Spinal cord (tissue), 10 donors: ENCODE data around the gene KCNN1. TPM values are rescaled to one million over a fixed set of nuclear protein-coding genes. Genes with fewer than 3 reads are reported as not detected.
A peak's percentile ranks its signal among the peaks of the same experiment; 100 is the strongest.
"Not testable (repeated sequence)": the region's sequence is repeated elsewhere in the genome, so short reads cannot be mapped to it uniquely, and the experiment has no call there.

Source experiments
- DNase-seq, 6 donors: peaks; one replicate each; pipeline versions ENCODE4 v3.0.0 to v3.0.0-alpha.2; 2013 to 2015; ENCODE audit warnings: low spot score in 6 of 6, low read depth in 4 of 6
- H3K27ac ChIP-seq: one replicate; pipeline ENCODE4 v1.5.1; 2013; ENCODE audit warnings: low read depth, low read length, control low read depth
- H3K27me3 ChIP-seq: one replicate; pipeline ENCODE4 v1.6.1; 2013; ENCODE audit warnings: low read length; ENCODE audit not compliant: control insufficient read depth, insufficient read depth
- H3K36me3 ChIP-seq: one replicate; pipeline ENCODE4 v1.6.1; 2013; ENCODE audit warnings: low read length; ENCODE audit not compliant: control insufficient read depth, insufficient read depth
- H3K4me1 ChIP-seq: one replicate; pipeline ENCODE4 v1.6.1; 2013; ENCODE audit warnings: low read length; ENCODE audit not compliant: control insufficient read depth, insufficient read depth
- H3K4me3 ChIP-seq: one replicate; pipeline ENCODE4 v1.5.1; 2013; ENCODE audit warnings: low read depth, low read length, control low read depth
- H3K9me3 ChIP-seq: one replicate; pipeline ENCODE4 v1.6.1; 2013; ENCODE audit warnings: low read length; ENCODE audit not compliant: control insufficient read depth, insufficient read depth
- WGBS: methylation state at CpG from one replicate; pipeline ENCODE4 v1.1.5; 2013; ENCODE audit warnings: missing lambda C conversion rate; ENCODE audit not compliant: insufficient coverage; 5-methylcytosine and 5-hydroxymethylcytosine counted together
- long read RNA-seq, 4 donors: transcript quantifications; one replicate each; lab custom pipeline, GENCODE V29; 2026
- polyA plus RNA-seq, 2 donors: library from polyadenylated mRNA; unstranded; fragments of 120-200 nt; gene quantifications; one replicate each; pipeline ENCODE4 v1.2.1, GENCODE V29; 2013; ENCODE audit not compliant: insufficient read length in 2 of 2
- total RNA-seq, 2 donors: library from RNA; depleted of rRNA in 1 of 2; stranded (reverse); fragments of 120-200 nt in 1 of 2; fragments of >200 nt in 1 of 2; gene quantifications; one replicate each; pipeline versions ENCODE4 v1.2.3 to v1.2.4, GENCODE V29; 2013 to 2014
- donor health status: healthy.

The KCNN1 gene
- 10 to 100 TPM in 1 of 2 donors, 1 to 10 TPM in 1; 7.3 to 14.0 TPM for total RNA-seq
- 10 to 100 TPM; 40.3 to 45.1 TPM for polyA plus RNA-seq
- long read RNA-seq, donor 1 = 0 reads
- long read RNA-seq, donor 2 = 0 reads
- long read RNA-seq, donor 3, partial matches to known transcripts = 0 of 2 reads
- long read RNA-seq, donor 3, other reads (novel, unspliced or antisense) = 0 of 2 reads
- long read RNA-seq, donor 4 = 0 reads

DNA sequence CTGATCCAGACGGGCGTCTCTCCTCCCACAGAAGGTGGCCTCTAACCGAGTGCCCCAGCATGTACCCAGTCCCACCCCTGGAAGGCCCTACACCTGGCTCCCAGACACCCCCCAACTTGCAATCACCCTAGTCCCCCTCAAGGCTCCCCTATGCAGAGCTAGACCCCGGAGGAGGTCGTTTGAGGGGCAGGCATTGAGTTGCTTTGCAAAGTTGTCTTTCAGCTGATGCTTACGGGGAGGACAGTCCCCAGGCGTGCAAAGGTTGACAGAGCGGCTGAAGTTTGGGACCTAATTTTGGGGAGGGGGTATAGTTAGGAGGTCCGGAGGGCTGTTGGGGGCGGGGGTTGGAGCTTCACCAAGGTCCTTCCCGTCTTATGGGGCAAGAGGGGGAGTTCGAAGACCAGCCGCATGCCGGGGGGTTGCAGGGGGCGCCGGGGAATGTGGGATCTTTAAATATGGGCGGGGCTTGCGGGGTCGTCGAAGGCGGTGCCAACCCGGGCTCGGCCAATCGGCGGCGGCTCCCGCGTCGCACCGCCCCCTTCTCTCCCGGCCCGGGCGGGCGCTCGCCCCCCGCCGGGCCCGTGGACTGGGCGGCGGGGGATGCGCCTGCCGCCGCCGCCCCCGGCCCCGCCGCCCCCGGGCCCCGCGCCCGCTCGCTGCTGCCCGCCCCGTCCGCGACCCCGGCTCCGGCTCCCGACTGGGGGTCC lies at the start of gene KCNN1:
KCNN1 (plus strand) TSS at position 558 of the 707 bp plus-strand sequence. CDS start 6,782 bp downstream, outside the sequence.
- peaks cover 8% of the 10 kb centered on the region for H3K36me3 ChIP-seq
- H3K27me3 ChIP-seq = no peaks in the 10 kb centered on the region
- 2% methylated on average over 54 of the region's 59 CpGs for WGBS
- H3K9me3 ChIP-seq = no peaks in the 10 kb centered on the region
- no peak within 1 kb of the TSS for H3K27ac ChIP-seq
- H3K4me1 ChIP-seq = peaks cover 32% of the 10 kb centered on the region
- DNase-seq = peak in 3 of 6 donors; percentile 53 to 86 (median 83)
- peak within 1 kb of the TSS; percentile 49 for H3K4me3 ChIP-seq

DNA sequence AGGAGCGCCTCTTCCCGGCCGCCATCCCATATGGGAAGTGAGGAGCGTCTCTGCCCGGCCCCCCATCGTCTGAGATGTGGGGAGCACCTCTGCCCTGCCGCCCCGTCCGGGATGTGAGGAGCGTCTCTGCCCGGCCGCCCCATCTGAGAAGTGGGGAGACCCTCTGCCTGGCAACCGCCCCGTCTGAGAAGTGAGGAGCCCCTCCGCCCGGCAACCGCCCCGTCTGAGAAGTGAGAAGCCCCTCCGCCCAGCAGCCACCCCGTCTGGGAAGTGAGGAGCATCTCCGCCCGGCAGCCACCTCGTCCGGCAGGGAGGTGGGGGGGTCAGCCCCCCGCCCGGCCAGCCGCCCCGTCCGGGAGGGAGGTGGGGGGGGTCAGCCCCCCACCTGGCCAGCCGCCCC lies 48.8 kb upstream of the KCNN1 start:
- not testable (repeated sequence) for H3K27ac ChIP-seq, DNase-seq, H3K9me3 ChIP-seq, H3K27me3 ChIP-seq, H3K4me3 ChIP-seq, H3K36me3 ChIP-seq, H3K4me1 ChIP-seq
- WGBS = 97% methylated on average over 9 of the region's 30 CpGs

DNA sequence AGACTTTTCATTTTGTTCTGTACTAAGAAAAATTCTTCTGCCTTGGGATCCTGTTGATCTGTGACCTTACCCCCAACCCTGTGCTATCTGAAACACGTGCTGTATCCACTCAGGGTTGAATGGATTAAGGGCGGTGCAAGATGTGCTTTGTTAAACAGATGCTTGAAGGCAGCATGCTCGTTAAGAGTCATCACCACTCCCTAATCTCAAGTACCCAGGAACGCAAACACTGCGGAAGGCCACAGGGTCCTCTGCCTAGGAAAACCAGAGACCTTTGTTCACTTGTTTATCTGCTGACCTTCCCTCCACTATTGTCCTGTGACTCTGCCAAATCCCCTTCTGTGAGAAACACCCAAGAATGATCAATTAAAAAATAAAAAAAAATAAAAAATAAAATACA lies 47.8 kb upstream of the KCNN1 start:
- H3K27me3 ChIP-seq, DNase-seq, H3K9me3 ChIP-seq, H3K4me3 ChIP-seq, H3K27ac ChIP-seq, H3K4me1 ChIP-seq, H3K36me3 ChIP-seq: not testable (repeated sequence)
- no CpG with 5 or more reads among the region's 5 CpGs for WGBS

DNA sequence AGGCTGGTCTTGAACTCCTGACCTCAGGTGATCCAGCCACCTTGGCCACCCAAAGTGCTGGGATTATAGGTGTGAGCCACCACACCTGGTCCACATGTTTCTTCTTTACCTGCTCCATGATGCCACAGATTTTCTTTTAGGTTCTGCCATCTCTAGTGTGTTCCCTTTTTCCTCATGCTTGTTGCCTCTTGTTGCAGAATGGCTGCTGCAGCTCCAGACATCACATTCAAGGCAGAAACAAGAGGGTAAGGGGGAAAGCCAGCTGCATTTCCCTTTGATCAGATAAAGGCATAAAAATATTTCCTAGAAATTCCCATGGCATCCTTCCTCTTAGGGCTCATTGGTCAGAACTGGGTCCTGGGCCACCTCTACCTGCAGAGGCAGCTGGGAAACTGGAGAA lies 46.4 kb upstream of the KCNN1 start:
- no peak for DNase-seq

DNA sequence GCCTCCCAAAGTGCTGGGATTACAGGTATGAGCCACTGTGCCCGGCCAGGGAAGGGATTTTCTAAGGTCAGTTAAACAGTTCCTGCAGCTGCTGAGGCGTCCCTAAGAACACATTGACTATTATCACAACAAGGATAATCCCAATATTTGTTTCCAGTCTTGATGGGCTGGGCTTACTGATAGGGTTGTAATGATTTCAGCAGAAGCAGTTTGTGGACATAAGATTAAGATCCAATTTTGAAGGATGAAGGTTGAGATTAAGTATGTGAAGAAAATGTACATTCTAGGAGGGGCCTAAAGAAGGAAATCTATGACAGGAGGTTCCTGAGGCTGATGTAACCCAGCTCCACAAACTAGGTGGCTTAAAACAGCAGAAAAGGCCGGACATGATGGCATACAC lies 44.8 kb upstream of the KCNN1 start:
- DNase-seq = no peak
- Histone ChIP-seq H3K9me3 (no peaks in the 10 kb centered on the region), H3K27ac (no peak overlapping the region), H3K4me3 (no peak overlapping the region), H3K27me3 (no peaks in the 10 kb centered on the region), H3K36me3 (no peaks in the 10 kb centered on the region), H3K4me1 (no peaks in the 10 kb centered on the region)
- WGBS = 100% methylated on average over 1 of the region's 3 CpGs

More for the DNA sequence above, 46.4 kb upstream of the KCNN1 start:
- H3K9me3 ChIP-seq = no peaks in the 10 kb centered on the region
- no peak overlapping the region for H3K4me3 ChIP-seq
- H3K27ac ChIP-seq = no peak overlapping the region
- H3K27me3 ChIP-seq = no peaks in the 10 kb centered on the region
- H3K36me3 ChIP-seq = no peaks in the 10 kb centered on the region
- H3K4me1 ChIP-seq = no peaks in the 10 kb centered on the region

DNA sequence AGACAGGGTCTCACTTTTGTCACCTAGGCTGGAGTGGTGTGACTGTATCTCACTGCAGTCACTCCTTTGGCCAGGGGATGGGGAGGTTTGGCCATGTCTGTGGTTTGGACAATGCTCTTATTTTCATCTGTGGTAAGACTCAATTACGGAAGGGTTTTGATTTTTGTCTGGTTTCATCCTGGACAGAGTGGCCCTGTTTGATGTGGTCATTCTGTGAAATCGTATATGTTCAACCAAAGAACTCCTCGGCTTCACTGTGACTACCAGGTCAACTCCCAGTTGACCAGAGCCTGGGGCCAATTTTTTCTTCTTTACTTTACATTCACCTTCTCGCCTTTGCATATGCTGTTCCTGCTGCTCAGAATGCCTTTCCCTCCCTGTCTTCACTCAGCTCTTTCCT lies 40.9 kb upstream of the KCNN1 start:
- H3K4me1 ChIP-seq = no peaks in the 10 kb centered on the region
- 91% methylated on average over 4 of the region's 4 CpGs for WGBS
- H3K4me3 ChIP-seq = no peak overlapping the region
- H3K36me3 ChIP-seq = no peaks in the 10 kb centered on the region
- H3K9me3 ChIP-seq = no peaks in the 10 kb centered on the region
- H3K27me3 ChIP-seq = no peaks in the 10 kb centered on the region
- H3K27ac ChIP-seq = no peak overlapping the region
- DNase-seq = no peak

DNA sequence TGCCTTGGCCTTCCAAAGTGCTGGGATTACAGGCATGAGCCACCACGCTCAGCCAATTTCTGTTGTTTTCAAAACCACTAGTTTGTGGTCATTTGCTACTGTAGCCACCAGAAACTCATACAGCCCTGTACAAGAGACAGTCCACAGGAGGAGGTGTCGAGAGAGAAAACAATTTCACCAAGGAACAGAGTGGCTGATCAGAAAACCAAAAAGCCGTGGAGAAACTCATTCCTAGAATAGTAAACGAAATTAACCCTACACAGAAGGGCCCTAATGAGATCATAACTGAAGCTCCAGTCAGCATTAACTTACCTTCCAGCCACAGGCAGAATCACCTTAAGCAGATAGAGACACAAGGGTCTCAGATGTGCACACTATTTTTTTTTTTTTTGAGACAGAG lies 37.9 kb upstream of the KCNN1 start:
- Histone ChIP-seq H3K27me3 (no peaks in the 10 kb centered on the region), H3K9me3 (no peaks in the 10 kb centered on the region), H3K4me3 (no peak overlapping the region), H3K27ac (no peak overlapping the region), H3K36me3 (no peaks in the 10 kb centered on the region), H3K4me1 (peaks cover 20% of the 10 kb centered on the region)
- 86% methylated on average over 4 of the region's 4 CpGs for WGBS
- no peak for DNase-seq

DNA sequence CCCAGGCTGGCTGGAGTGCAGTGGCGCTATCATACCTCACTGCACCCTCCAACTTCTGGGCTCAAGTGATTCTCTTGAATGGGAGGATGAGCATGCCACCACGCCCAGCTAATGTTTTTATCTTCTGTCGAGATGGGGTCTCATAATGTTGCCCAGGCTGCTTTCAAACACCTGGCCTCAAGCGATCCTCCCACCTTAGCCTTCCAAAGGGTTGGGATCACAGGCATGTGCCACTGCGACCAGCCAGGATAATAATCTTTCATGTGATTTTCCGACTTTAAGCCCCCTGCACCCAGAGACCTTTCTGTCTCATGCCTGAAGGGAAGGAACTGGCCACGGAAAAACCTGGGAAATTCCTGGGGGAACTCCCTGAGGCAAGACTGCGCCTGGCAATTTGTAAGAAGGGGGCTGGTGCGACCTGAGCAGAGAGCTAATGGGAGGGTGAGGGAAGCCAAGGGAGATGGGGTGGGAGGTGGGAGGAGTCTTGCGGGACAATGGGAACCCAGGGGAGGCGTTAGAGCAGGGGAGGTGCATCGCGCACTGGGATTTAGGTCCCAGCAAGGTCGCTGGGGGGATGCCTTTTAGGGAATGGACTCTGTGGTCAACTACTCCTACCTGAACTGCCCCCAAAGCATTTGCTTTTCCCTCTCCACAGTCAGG lies 35.2 kb upstream of the KCNN1 start:
- H3K27me3 ChIP-seq = no peaks in the 10 kb centered on the region
- H3K27ac ChIP-seq = no peak overlapping the region
- H3K9me3 ChIP-seq = no peaks in the 10 kb centered on the region
- H3K4me1 ChIP-seq = peaks cover 20% of the 10 kb centered on the region
- WGBS = 26% methylated on average over 8 of the region's 14 CpGs
- peaks cover 16% of the 10 kb centered on the region for H3K36me3 ChIP-seq
- peak overlapping the region; percentile 97 for H3K4me3 ChIP-seq
- DNase-seq = peak in 2 of 6 donors; percentile 38 to 53

DNA sequence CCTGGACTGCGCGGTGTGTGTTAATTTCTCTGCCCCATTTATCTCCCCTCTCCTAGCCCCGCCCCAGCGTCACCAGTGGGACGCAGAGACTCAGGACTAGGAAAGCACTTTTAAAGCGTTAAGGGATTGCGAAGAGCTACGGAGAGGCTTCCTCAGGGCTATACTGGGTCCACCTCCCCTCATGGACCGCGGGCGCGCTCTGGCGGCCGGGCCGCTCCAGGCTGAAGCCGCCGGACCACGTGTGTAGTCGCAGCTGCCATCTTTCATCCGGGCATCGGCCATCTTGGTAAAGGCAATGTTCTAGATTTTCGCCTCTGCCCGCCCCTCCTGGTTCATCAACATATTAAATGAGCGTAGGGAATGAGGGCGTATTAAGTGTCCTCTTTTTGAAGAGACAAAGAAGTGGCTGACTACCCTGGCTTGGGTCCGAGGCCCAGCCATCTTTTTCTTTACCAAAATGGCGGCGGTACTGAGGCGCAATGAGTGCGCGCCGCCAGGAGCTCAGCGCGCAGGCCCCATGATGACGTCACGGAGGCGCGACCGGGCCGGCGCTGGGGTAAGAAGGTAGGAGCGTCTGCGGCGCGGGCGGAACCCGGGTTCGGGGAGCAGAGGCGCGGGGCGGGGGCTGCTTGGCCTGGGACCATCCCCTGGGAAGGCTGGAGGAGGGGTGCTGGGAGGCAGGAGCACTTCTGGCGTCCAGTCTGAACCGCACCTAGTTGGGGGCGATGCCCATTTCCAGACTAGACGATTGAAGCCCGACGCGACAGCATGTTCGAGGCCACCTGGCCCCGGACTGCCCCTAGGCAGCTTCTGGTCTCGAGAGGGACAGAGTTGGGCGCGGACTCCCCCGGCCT lies 34.2 kb upstream of the KCNN1 start, which contains the start of gene CCDC124:
CCDC124 (plus strand) TSS at position 531 of the 854 bp plus-strand sequence. CDS start 3,406 bp downstream, outside the sequence.
- DNase-seq = peak; percentile 77 to 98 (median 89)
- Histone ChIP-seq H3K4me3 (peak within 1 kb of the TSS; percentile 97), H3K27ac (peak within 1 kb of the TSS; percentile 89), H3K9me3 (no peaks in the 10 kb centered on the region), H3K27me3 (no peaks in the 10 kb centered on the region), H3K4me1 (peaks cover 20% of the 10 kb centered on the region), H3K36me3 (peaks cover 24% of the 10 kb centered on the region)
- WGBS = under 1% methylated on average over 59 of the region's 64 CpGs
